Measurements from ENCODE around the gene HOXC13.

Gene HOXC13

GRCh38 chr12:53995378-53996239, 57.0 kb downstream of the HOXC13 start:
- DNase-seq (ENCODE audit: low spot score) = peak; percentile 84
